Ovary (tissue), 9 donors: Measurements from ENCODE around the gene DCP1B. TPM values are rescaled to one million over a fixed set of nuclear protein-coding genes. Genes with fewer than 3 reads are reported as not detected.

Experiments
- DNase-seq, 5 donors: peaks; one replicate each; pipeline ENCODE4 v3.0.0-alpha.2; 2019 to 2020
- H3K27ac ChIP-seq, 2 donors: fragments of 200-600 bp; one replicate each; pipeline versions ENCODE4 v1.5.1 to v1.8.0; 2019 to 2022
- H3K27me3 ChIP-seq: fragments of 200-600 bp; one replicate; pipeline ENCODE4 v1.8.0; 2022
- H3K36me3 ChIP-seq: fragments of 200-600 bp; sonication (generic); one replicate; pipeline ENCODE4 v1.5.1; 2019
- H3K4me1 ChIP-seq: one replicate; pipeline ENCODE4 v1.8.1; 2013; ENCODE audit warnings: mild to moderate bottlenecking, moderate library complexity; ENCODE audit not compliant: insufficient read depth
- H3K4me3 ChIP-seq: fragments of 200-600 bp; sonication (generic); one replicate; pipeline ENCODE4 v1.5.1; 2017
- H3K9me3 ChIP-seq, 2 donors: fragments of 200-600 bp in 1 of 2; sonication (generic) in 1 of 2; one replicate each; pipeline versions ENCODE4 v1.5.1 to v1.8.1; 2013 to 2019; ENCODE audit warnings: mild to moderate bottlenecking in 1 of 2, moderate library complexity in 1 of 2
- EP300 ChIP-seq: sonication (generic); formaldehyde crosslinking; IDR thresholded peaks from one replicate; pipeline ENCODE4 v1.6.1; 2017; ENCODE audit warnings: antibody characterized with exemption
- POLR2A ChIP-seq: fragments of 450-650 bp; IDR thresholded peaks from one replicate; pipeline ENCODE4 v1.6.1; 2017; ENCODE audit warnings: antibody characterized with exemption, mild to moderate bottlenecking, moderate library complexity
- whole genome bisulfite sequencing, 3 donors: extraction: QIAGEN DNeasy Blood & Tissue Kit in 1 of 3; methylation state at CpG; one replicate each; pipeline versions ENCODE4 v1.1.5 to v1.1.7; 2013 to 2017; 5-methylcytosine and 5-hydroxymethylcytosine counted together
- intact Hi-C, 4 donors: fragments of 100-400 bp; cut with DNase I; formaldehyde crosslinking; loops; one replicate each; pipeline versions ENCODE4 v1.11.0 to v1.15.1; 2022 to 2023
- polyA plus RNA-seq, 2 donors: library from polyadenylated mRNA; stranded (reverse); fragments of 200-250 nt in 1 of 2; fragments of 350-450 nt in 1 of 2; fragmentation: Illumina TruSeq in 1 of 2; extraction: RNeasy Lipid Tissue Mini Kit (QIAGEN cat#74804) in 1 of 2; gene quantifications; one replicate each; pipeline ENCODE4 v1.2.3, GENCODE V29; 2013 to 2014
- total RNA-seq, 7 donors: library from RNA; depleted of rRNA in 2 of 7; stranded (reverse); fragments of >200 nt in 2 of 7; fragmentation: NEBNext Ultra II Directional in 3 of 7; extraction: Animal tissue kit (Norgen Biotek cat#: 25700) in 3 of 7; gene quantifications; one replicate each; pipeline versions ENCODE4 v1.1.0 to v1.2.4, GENCODE V29; 2016 to 2023
- TF ChIP-seq, protein P1 (sequence below), 3 donors: fragments of 450-650 bp in 2 of 3; fragments of 200-600 bp in 1 of 3; IDR thresholded peaks; one replicate each; pipeline versions ENCODE4 v1.5.1 to v1.8.0; 2016 to 2022; ENCODE audit warnings: antibody characterized with exemption in 3 of 3, mild to moderate bottlenecking in 1 of 3
- donor health status: DM: no; HTN: no; CAD: no; lungs with moderate emphysema.
- donor health status: DM: no; HTN: no; CAD: no.
- donor health status: Bipolar disorder and iron deficiency.
- donor health status: DM: yes; HTN: yes; CAD: no.
- donor health status: DM: no; HTN: no; CAD: no.
- donor health status: DM: yes; HTN: yes; CAD: no.

The DCP1B gene
- total and polyA plus RNA-seq, 9 donors: 13.5 to 22.9 (median 17.2) TPM

DNA sequence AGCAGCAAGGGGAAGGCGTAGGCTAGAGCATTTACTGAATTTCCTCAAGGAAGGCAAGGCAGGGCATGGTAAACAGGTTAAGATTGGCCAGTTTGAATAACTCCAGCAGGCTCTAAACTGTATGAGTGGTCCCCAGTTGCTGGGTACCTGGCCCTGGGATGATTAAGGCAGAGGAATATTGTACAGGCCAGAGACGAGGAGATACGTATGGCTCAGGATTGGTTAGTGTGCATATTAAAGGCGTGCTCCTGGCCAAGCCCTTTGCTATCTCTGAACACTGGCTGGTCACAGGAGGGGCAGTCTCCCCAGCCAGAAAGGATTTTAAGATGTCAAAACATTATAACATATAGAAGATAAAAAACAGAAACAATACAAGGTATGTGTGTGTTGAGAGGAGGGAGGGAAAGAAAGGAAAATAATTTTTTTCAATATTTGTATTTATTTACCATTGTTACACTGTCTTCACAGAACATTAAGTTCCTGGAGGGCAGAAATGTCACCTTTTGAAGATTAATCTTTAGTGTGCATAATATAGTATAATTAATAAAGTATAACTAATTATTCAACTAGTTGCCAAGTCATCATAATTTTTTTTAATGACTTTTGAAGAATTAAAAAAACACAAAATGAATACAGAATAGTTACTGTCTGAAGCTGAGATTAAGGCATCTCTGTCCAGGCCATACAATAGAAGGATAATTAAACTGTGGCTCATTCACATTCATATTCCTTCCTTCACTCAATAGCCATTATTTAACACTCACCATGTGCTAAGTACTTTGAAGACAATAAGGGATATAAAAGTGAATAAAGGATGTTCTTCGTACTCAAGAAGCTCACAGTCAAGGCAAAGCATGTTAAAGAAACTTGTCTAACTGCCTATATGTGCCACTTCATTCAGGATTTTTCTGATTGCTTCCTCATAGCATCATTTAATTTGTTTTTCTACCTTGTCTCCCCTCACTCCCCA is 41.9 kb downstream of the DCP1B start:
- Histone ChIP-seq H3K27ac (no peak overlapping the region), H3K4me3 (no peak overlapping the region), H3K36me3 (no peaks in the 10 kb centered on the region), H3K27me3 (no peaks in the 10 kb centered on the region), H3K4me1 (no peaks in the 10 kb centered on the region), H3K9me3 (no peaks in the 10 kb centered on the region)
- no peak for TF ChIP-seq POLR2A
- TF ChIP-seq, protein P1, sequence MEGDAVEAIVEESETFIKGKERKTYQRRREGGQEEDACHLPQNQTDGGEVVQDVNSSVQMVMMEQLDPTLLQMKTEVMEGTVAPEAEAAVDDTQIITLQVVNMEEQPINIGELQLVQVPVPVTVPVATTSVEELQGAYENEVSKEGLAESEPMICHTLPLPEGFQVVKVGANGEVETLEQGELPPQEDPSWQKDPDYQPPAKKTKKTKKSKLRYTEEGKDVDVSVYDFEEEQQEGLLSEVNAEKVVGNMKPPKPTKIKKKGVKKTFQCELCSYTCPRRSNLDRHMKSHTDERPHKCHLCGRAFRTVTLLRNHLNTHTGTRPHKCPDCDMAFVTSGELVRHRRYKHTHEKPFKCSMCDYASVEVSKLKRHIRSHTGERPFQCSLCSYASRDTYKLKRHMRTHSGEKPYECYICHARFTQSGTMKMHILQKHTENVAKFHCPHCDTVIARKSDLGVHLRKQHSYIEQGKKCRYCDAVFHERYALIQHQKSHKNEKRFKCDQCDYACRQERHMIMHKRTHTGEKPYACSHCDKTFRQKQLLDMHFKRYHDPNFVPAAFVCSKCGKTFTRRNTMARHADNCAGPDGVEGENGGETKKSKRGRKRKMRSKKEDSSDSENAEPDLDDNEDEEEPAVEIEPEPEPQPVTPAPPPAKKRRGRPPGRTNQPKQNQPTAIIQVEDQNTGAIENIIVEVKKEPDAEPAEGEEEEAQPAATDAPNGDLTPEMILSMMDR (IDR thresholded peaks at IDR 0.05): no peak
- no peak for TF ChIP-seq EP300
- intact Hi-C loops: no loop called here
- DNase-seq: no peak
- 90 to 93% (median 91%) methylated on average over 5 of the region's 5 CpGs for WGBS, 3 donors

DNA sequence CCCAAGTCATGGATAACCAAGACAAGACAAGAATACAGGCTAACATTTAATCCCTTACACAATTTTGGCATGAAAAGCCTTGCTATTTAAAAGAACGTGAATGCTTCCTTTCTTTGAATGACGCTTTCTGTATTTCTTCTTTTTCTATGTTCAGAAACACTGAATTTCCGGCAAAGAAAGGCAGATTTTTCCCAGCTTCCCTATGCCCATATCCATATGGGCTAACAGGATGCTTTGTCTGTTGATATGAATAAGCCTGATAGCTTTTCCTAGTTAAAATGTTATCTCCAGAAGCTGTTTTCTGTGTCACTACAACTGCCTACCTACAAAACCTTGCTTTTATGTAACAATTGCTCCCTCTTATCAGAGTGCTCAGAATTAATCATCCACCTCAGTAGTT is 47.5 kb downstream of the DCP1B start:
- 89 to 95% (median 95%) methylated on average over 3 of the region's 3 CpGs for WGBS, 3 donors
- Histone ChIP-seq H3K4me1 (no peaks in the 10 kb centered on the region), H3K4me3 (no peak overlapping the region), H3K27ac (no peak overlapping the region), H3K9me3 (no peaks in the 10 kb centered on the region), H3K27me3 (no peaks in the 10 kb centered on the region), H3K36me3 (no peaks in the 10 kb centered on the region)
- DNase-seq: no peak
- intact Hi-C loops: no loop called here
- TF ChIP-seq POLR2A (no peak), EP300 (no peak)
- TF ChIP-seq, protein P1 (IDR thresholded peaks at IDR 0.05): no peak

DNA sequence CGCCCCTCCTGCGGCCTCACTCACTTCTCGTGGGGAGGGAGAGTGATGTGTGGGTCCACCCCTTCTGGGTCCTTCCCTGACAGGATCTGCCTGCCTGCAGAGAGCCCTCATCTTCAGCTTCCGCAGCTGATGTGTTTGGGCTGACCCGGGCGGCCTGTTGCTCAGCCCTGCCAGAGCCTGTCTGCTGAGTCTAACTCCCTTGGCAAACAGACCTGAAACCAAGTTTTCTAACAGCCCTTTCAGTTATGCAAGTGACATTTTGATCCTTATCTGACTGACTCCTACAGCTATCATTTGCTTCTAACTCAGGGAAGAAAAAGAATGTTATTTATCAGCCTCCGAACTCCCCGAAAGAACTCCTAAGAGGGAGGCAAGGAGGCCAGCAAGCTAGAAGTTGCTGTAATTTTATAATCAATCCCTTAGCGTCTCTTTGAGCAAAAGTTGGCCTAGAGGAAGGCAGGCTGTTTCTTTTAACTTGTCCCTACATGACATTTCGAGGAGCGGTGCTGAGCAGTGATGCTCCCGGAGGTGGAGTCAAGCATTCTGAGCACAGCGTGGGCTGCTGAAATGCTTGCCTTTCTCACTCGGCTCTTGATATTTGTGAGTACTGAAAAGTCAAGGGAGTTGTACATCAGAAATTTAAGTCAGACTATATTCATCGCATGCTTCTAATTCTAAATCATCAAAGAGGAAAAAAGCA is 54.3 kb downstream of the DCP1B start:
- peak overlapping the region in 1 of 2 donors; percentile 16 for H3K27ac ChIP-seq
- no peak for DNase-seq
- peaks cover 2% of the 10 kb centered on the region for H3K4me1 ChIP-seq
- H3K4me3 ChIP-seq: no peak overlapping the region
- no peaks in the 10 kb centered on the region for H3K9me3 ChIP-seq
- intact Hi-C loops: no loop called here
- H3K36me3 ChIP-seq: no peaks in the 10 kb centered on the region
- H3K27me3 ChIP-seq: no peaks in the 10 kb centered on the region
- TF ChIP-seq, protein P1 (IDR thresholded peaks at IDR 0.05): no peak
- no peak for TF ChIP-seq EP300
- no peak for TF ChIP-seq POLR2A
- WGBS, 3 donors: 41 to 52% (median 45%) methylated on average over 15 of the region's 15 CpGs

DNA sequence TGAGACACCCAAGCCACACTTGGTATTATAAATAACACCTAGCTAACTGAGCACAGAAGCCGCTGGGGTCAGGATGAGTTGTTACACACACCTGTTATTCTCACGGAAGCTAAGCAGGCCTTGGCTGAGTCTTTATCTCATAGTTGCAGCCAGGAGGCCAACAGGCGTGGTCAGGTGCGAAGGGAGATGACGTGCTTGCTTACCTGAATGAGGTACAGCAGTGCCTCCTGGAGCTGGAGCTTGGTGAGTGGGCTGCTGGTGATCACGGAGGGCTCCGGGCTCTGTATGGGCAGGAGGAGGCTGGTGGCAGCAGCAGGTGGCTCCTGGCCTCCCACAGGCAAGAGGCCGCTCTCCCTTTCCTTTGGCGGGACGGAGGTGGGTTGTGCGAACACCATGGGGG is 55.4 kb downstream of the DCP1B start:
- Histone ChIP-seq H3K27me3 (no peaks in the 10 kb centered on the region), H3K4me1 (peaks cover 2% of the 10 kb centered on the region), H3K4me3 (no peak overlapping the region), H3K27ac (no peak overlapping the region), H3K9me3 (no peaks in the 10 kb centered on the region), H3K36me3 (no peaks in the 10 kb centered on the region)
- DNase-seq: no peak
- 94 to 100% (median 96%) methylated on average over 11 of the region's 11 CpGs for WGBS, 3 donors
- TF ChIP-seq, protein P1 (IDR thresholded peaks at IDR 0.05): no peak
- no peak for TF ChIP-seq POLR2A
- no peak for TF ChIP-seq EP300
- intact Hi-C loops: no loop called here
